Lower leg skin (tissue), 4 donors: ENCODE results near the gene FGD3. TPM values are rescaled to one million over a fixed set of nuclear protein-coding genes. Genes with fewer than 3 reads are reported as not detected.
"Not testable (repeated sequence)": the region's sequence is repeated elsewhere in the genome, so short reads cannot be mapped to it uniquely, and the experiment has no call there.

ENCODE experiments used
- DNase-seq, 2 donors: peaks; one replicate each; pipeline ENCODE4 v3.0.0-alpha.2; 2019; ENCODE audit warnings: low spot score in 2 of 2
- H3K4me3 ChIP-seq: fragments of 200-600 bp; sonication (generic); 2 replicates; pipeline ENCODE4 v1.5.1; 2017; ENCODE audit warnings: mild to moderate bottlenecking, low read depth; ENCODE audit not compliant: poor library complexity, severe bottlenecking
- POLR2A ChIP-seq, 2 donors: fragments of 450-650 bp; IDR thresholded peaks; one replicate each; pipeline ENCODE4 v1.6.1; 2016 to 2017; ENCODE audit warnings: antibody characterized with exemption in 2 of 2, mild to moderate bottlenecking in 1 of 2, moderate library complexity in 1 of 2
- WGBS, 2 donors: methylation state at CpG; one replicate each; pipeline ENCODE4 v1.1.5; 2018; 5-methylcytosine and 5-hydroxymethylcytosine counted together
- intact Hi-C: fragments of 100-400 bp; cut with DNase I; formaldehyde crosslinking; loops from one replicate; pipeline ENCODE4 v1.15.0; 2023; ENCODE audit warnings: low total_unique reads
- total RNA-seq, 4 donors: library from RNA; depleted of rRNA; stranded (reverse); fragments of >200 nt; gene quantifications; one replicate each; pipeline ENCODE4 v1.1.0, GENCODE V29; 2016
- TF ChIP-seq, protein P1 (sequence below), 3 donors: fragments of 450-650 bp; IDR thresholded peaks; one replicate each; pipeline ENCODE4 v1.5.1; 2016; ENCODE audit warnings: antibody characterized with exemption in 3 of 3, mild to moderate bottlenecking in 3 of 3, moderate library complexity in 2 of 3

FGD3 gene, protein sequence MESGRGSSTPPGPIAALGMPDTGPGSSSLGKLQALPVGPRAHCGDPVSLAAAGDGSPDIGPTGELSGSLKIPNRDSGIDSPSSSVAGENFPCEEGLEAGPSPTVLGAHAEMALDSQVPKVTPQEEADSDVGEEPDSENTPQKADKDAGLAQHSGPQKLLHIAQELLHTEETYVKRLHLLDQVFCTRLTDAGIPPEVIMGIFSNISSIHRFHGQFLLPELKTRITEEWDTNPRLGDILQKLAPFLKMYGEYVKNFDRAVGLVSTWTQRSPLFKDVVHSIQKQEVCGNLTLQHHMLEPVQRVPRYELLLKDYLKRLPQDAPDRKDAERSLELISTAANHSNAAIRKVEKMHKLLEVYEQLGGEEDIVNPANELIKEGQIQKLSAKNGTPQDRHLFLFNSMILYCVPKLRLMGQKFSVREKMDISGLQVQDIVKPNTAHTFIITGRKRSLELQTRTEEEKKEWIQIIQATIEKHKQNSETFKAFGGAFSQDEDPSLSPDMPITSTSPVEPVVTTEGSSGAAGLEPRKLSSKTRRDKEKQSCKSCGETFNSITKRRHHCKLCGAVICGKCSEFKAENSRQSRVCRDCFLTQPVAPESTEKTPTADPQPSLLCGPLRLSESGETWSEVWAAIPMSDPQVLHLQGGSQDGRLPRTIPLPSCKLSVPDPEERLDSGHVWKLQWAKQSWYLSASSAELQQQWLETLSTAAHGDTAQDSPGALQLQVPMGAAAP
- total RNA-seq: 10 to 100 TPM in 1 of 4 donors, 1 to 10 TPM in 3; 3.4 to 11.6 (median 5.7) TPM

DNA sequence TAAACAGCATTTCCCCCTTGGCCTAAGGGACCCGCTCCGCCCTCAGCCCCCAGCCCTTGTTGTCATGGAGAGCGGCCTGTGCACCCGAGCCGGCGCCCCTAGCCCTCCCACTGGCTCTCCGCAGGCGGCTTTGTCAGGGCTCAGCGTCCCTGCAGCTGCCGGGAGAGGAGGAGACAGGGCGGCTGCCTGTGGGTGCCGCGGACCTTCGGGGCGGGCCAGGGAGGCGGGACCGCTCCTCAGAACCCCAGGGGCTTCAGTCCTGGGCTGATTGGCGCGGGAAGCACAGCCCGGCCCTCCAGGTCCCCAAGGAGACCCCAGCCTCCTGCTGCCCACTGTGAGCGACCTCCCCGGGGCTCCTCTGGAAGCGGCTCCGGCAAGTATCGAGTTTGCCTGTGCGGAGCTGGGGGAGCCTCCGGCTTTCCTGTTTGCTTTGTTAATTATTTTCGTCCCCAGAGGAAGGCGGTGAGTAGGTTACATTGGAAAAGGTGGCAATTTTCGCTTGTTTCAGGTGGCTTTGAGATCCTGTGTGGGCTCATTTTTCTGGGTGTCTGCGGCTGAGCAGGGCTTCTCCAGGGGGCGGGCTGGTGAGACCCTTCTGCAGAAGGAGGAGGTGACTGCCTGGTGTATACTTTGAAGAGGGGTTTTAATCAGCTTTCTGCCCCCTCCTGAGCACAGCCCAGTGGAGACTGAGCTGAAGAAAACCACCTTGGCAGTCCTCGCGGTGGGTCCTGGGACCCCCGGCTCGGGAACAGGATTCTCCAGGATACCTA lies at the start of gene FGD3:
Gene FGD3 (plus strand): TSS at position 256 of the 770 bp plus-strand sequence. CDS start 28,734 bp downstream, outside the sequence.
- intact Hi-C loops: no loop called here
- 6% methylated on average over 36 of the region's 36 CpGs for WGBS, 2 donors
- TF ChIP-seq POLR2A (IDR thresholded peaks at IDR 0.05): no peak
- TF ChIP-seq, protein P1, sequence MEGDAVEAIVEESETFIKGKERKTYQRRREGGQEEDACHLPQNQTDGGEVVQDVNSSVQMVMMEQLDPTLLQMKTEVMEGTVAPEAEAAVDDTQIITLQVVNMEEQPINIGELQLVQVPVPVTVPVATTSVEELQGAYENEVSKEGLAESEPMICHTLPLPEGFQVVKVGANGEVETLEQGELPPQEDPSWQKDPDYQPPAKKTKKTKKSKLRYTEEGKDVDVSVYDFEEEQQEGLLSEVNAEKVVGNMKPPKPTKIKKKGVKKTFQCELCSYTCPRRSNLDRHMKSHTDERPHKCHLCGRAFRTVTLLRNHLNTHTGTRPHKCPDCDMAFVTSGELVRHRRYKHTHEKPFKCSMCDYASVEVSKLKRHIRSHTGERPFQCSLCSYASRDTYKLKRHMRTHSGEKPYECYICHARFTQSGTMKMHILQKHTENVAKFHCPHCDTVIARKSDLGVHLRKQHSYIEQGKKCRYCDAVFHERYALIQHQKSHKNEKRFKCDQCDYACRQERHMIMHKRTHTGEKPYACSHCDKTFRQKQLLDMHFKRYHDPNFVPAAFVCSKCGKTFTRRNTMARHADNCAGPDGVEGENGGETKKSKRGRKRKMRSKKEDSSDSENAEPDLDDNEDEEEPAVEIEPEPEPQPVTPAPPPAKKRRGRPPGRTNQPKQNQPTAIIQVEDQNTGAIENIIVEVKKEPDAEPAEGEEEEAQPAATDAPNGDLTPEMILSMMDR (IDR thresholded peaks at IDR 0.05): no peak
- no peak for DNase-seq
- H3K4me3 ChIP-seq: peak within 1 kb of the TSS; percentile 24

DNA sequence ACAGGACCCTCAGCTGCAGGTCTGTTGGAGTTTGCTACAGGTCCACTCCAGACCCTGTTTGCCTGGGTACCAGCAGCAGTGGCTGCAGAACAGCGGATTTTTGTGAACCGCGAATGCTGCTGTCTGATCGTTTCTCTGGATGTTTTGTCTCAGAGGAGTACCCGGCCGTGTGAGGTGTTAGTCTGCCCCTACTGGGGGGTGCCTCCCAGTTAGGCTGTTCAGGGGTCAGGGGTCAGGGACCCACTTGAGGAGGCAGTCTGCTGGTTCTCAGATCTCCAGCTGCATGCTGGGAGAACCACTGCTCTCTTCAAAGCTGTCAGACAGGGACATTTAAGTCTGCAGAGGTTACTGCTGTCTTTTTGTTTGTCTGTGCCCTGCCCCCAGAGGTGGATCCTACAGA lies 42.2 kb upstream of the FGD3 start:
- DNase-seq, intact Hi-C loops, H3K4me3 ChIP-seq: not testable (repeated sequence)
- 62 to 64% methylated on average over 6 of the region's 6 CpGs for WGBS, 2 donors

DNA sequence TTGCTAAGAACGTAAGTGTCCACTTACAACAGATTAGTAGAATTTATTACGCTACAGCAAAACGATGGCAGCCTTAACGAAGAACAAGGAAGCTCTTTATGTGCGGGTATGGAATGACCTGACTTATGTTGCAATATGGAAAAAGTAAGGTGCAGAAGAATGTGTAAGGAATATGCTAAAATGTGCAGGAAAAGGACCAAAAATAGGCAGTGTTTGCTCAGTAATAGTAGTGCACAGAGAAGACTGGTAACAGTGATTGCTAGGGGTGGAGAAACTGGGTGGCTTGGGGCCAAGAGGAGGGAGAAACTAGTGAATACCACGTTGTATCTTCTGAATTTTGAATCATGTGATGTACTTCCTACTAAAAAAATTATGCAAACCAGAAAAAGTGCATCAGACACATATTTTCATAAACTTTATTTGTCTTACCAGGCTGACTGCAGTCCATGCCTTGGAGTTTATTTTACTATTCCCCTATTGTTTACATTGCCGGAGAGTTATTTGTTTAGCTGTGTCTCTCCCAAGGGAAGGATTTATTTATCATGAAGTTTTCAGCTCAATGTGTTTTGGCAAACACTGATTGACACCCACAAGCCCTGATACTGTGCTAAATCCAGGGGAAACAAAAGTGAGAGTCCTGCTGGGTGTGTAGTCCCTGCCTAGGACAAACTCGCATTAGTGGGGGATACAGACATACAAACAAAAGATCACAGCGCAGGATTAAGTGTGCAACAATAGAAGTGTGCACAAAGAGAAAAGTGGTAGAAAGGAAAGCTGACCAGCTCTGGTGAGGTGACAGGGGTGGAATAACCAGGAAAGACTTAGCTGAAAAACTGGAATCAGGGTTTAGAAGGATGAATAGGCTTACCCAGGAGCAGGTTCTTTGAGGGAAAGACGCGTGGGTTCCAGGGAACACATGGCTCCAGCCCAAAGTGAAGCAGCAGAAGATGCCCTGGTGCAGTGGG lies 35.5 kb upstream of the FGD3 start:
- peak in 1 of 2 donors; percentile 31 for DNase-seq
- intact Hi-C loops: no loop called here
- 54 to 61% methylated on average over 11 of the region's 11 CpGs for WGBS, 2 donors
- H3K4me3 ChIP-seq: no peak overlapping the region
- TF ChIP-seq, protein P1 (IDR thresholded peaks at IDR 0.05): no peak
- no peak for TF ChIP-seq POLR2A (IDR thresholded peaks at IDR 0.05)

DNA sequence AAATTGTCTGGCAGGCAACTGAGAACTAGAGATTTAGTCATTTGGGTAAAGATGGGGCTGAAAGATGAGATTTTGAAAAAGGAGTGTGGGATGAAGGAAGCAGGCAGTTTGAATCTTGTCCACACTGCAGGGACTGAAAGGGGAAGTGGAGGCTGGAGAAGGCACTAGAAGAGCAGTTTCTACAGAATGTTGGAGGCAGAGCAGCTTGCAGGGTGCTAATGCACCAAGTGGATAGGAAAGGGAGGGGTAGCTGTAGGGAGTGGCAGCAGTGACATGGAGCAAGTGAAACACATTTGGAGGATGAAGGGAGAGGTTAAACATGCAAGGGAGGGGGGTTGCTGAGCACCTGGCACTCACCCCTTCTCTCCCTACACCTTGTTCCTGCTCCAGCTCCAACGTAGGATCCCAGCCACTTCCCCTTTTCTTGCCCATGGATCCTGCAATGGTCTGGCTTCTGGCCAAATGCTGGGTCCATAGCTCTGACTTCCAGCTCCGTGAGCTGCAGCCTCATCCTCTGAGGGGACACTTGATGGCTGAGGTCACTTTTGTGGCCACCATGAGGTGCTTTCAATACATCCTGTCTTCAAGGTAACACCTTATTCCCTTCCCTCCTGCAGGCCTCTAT lies 30.0 kb upstream of the FGD3 start:
- 22 to 47% methylated on average over 2 of the region's 2 CpGs for WGBS, 2 donors
- intact Hi-C loops: no loop called here
- no peak overlapping the region for H3K4me3 ChIP-seq
- TF ChIP-seq POLR2A (IDR thresholded peaks at IDR 0.05): no peak
- TF ChIP-seq, protein P1 (IDR thresholded peaks at IDR 0.05): no peak
- DNase-seq: no peak

DNA sequence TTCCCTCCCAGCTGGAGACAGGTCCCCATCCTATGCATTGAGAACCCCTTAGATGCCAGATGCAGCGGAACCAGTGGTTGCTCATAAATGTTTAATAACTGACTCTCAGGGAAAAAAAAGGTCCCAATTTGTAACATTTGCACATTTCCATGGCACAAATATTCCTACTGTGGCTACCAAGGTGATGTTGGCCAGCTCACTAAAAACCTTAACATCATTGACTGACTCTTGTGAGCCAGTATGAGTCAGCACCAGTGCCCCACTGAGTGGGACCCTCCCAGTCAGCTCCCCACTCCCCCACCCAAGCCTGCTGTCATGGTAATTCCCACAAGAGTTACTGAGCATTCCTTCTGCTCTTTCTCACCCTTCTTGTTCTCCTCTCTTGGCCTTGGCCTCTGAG lies 26.9 kb upstream of the FGD3 start:
- WGBS, 2 donors: 90 to 100% methylated on average over 1 of the region's 1 CpG
- DNase-seq: no peak
- intact Hi-C loops: no loop called here
- no peak for TF ChIP-seq POLR2A (IDR thresholded peaks at IDR 0.05)
- TF ChIP-seq, protein P1 (IDR thresholded peaks at IDR 0.05): no peak
- H3K4me3 ChIP-seq: no peak overlapping the region
